ENCODE results near the gene VPS51.

VPS51 gene

DNA sequence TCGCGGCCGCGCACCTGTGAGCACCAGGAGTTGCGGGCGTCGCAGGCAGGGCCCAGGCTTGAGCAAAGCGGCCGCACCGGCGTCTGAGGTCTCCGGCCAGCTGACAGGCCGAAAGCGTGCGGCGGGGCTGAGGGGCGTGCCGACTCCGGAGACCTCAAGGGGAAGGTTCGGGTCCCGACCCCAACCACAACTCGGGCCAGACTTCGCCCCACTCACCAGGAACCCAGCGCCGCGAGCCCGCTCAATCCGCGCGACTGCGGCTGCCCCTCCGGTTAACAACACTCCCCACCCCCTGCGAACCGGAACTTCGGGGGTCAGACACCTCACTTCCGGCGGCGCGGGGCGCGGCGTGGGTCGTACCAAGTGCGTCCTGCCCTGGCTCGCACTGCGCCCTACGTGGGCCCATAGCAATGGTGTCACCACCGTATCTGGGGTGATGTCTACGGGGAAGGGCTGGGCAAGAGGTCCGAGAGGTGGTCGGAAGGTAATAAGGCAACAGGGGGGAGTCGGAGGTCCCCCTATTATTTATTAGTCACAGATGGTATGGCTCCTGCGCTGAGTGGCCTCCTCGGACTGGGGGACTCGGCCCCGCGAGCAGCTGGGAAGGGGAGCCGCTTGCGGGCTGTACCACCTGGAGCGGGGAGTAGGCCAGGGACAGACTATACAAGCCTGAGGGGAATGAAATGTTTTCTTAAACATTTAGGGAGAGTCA, 38.4 kb downstream of the VPS51 start, which contains the start of gene SYVN1:
Gene SYVN1 (minus strand): TSS at position 280 of the 712 bp plus-strand sequence. CDS start 918 bp downstream, outside the sequence.
- TF ChIP-seq SIN3A (IDR thresholded peaks at IDR 0.05; ENCODE audit: borderline replicate concordance, insufficient read depth, low read length) (peak; percentile 87; the same call in 1 of the 2 replicates), POLR2AphosphoS5 (IDR thresholded peaks at IDR 0.05; ENCODE audit: low read depth, low read length) (peak; percentile 64), TAF1 (IDR thresholded peaks at IDR 0.05; ENCODE audit: borderline replicate concordance, insufficient read depth, low read length) (0 out of 2 replicates have a peak, but pooled peaks have one; percentile 34), FOXP2 (optimal IDR thresholded peaks at IDR 0.05; ENCODE audit: borderline replicate concordance, extremely low read depth, extremely low read length, insufficient read depth) (peak; percentile 88)
- TF ChIP-seq, protein P1, sequence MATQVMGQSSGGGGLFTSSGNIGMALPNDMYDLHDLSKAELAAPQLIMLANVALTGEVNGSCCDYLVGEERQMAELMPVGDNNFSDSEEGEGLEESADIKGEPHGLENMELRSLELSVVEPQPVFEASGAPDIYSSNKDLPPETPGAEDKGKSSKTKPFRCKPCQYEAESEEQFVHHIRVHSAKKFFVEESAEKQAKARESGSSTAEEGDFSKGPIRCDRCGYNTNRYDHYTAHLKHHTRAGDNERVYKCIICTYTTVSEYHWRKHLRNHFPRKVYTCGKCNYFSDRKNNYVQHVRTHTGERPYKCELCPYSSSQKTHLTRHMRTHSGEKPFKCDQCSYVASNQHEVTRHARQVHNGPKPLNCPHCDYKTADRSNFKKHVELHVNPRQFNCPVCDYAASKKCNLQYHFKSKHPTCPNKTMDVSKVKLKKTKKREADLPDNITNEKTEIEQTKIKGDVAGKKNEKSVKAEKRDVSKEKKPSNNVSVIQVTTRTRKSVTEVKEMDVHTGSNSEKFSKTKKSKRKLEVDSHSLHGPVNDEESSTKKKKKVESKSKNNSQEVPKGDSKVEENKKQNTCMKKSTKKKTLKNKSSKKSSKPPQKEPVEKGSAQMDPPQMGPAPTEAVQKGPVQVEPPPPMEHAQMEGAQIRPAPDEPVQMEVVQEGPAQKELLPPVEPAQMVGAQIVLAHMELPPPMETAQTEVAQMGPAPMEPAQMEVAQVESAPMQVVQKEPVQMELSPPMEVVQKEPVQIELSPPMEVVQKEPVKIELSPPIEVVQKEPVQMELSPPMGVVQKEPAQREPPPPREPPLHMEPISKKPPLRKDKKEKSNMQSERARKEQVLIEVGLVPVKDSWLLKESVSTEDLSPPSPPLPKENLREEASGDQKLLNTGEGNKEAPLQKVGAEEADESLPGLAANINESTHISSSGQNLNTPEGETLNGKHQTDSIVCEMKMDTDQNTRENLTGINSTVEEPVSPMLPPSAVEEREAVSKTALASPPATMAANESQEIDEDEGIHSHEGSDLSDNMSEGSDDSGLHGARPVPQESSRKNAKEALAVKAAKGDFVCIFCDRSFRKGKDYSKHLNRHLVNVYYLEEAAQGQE (IDR thresholded peaks at IDR 0.05; ENCODE audit: insufficient read depth in 1 of 2, low read depth in 2 of 2, low read length in 2 of 2): no peak

DNA sequence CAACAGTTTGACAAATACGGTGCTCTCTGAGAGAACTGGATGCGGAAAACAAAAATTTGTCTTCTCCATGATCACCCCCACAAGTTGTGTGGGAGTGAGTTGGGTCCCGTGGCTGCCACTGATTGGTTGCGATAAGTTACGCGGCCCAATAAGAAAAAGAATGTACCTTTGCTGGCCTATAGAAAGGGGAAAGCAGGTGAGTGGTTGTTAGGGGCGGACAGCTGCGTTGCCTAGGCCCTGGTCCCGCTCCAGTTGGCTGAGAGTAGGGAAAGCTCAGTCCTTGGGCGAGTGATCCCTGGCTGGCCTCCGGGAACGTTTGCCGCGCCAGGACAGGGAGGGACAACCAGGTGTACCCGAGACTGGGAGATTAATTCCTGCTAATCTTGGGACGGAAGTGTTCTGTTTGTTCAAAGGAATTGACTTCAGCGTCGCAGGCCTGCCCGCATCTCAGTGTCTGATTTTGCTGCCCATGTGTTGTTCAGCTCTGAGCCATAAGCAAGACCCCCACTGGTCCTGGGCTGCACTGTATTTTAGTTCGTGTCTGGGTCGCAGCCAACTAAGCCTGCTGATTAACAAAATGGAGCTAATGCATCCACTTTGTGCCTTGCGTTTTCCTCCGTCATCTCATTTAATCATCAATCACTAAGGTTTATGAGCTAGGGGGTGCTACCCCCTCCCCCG, 39.1 kb downstream of the VPS51 start:
- peak; percentile 68; the same call in 1 of the 2 replicates for TF ChIP-seq POLR2AphosphoS5 (IDR thresholded peaks at IDR 0.05; ENCODE audit: low read depth, low read length)
- no peak for TF ChIP-seq SIN3A (IDR thresholded peaks at IDR 0.05; ENCODE audit: borderline replicate concordance, insufficient read depth, low read length)
- no peak for TF ChIP-seq TAF1 (IDR thresholded peaks at IDR 0.05; ENCODE audit: borderline replicate concordance, insufficient read depth, low read length)
- TF ChIP-seq, protein P1 (IDR thresholded peaks at IDR 0.05; ENCODE audit: insufficient read depth in 1 of 2, low read depth in 2 of 2, low read length in 2 of 2): no peak

DNA sequence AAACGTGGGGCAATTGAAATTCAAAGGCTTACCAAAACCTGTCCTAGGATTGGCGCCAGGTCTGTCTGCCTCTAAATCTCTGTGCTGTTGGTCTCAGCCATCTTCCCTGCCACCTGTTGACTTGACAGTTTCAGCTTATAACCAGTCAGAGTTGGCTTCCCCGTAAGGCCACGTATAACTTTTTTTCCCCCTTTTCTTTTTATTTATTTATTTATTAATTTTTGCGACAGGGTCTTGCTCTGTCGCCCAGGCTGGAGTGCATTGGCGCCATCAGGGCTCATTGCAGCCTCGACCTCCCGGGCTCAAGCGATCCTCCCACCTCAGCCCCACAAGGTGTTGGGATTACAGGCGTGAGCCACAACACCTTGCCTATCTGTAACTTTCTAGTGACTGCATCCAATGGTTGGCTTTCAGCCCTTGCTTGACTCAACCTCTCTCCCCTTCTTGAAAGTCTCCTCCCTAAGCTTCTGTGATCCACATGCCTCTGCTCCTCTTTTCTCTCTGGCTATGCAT, 39.7 kb downstream of the VPS51 start:
- TF ChIP-seq POLR2AphosphoS5 (IDR thresholded peaks at IDR 0.05; ENCODE audit: low read depth, low read length) (no peak), FOXP2 (optimal IDR thresholded peaks at IDR 0.05; ENCODE audit: borderline replicate concordance, extremely low read depth, extremely low read length, insufficient read depth) (no peak), TAF1 (IDR thresholded peaks at IDR 0.05; ENCODE audit: borderline replicate concordance, insufficient read depth, low read length) (no peak), SIN3A (IDR thresholded peaks at IDR 0.05; ENCODE audit: borderline replicate concordance, insufficient read depth, low read length) (no peak)
- TF ChIP-seq, protein P1 (IDR thresholded peaks at IDR 0.05; ENCODE audit: insufficient read depth in 1 of 2, low read depth in 2 of 2, low read length in 2 of 2): no peak

DNA sequence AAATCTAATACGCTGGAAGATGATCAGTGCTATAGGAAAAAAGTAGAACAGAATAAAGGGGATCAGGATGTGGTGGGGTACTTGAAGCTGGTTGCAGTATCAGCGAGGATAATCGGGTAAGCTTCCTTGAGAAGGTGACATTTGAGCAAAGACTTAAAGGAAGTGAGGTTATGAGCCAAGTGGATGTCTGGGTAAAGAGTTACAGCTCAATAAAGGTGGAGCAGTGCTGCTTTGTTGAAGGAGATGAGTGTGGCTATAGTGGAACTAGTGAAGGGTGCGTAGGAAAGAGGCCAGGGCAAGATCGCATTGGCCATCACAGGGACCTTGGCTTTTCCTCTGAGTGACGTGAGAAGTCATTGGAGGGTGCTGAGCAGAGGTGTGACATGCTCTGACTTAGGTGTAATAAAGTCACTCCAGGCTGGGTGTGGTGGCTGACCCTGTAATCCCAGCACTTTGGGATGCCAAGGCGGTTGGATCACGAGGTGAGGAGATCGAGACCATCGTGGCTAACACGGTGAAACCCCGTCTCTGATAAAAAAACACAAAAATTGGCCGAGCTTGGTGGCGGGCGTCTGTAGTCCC, 40.6 kb downstream of the VPS51 start:
- TF ChIP-seq POLR2AphosphoS5 (IDR thresholded peaks at IDR 0.05; ENCODE audit: low read depth, low read length) (no peak), TAF1 (IDR thresholded peaks at IDR 0.05; ENCODE audit: borderline replicate concordance, insufficient read depth, low read length) (no peak), SIN3A (IDR thresholded peaks at IDR 0.05; ENCODE audit: borderline replicate concordance, insufficient read depth, low read length) (no peak), FOXP2 (optimal IDR thresholded peaks at IDR 0.05; ENCODE audit: borderline replicate concordance, extremely low read depth, extremely low read length, insufficient read depth) (no peak)
- TF ChIP-seq, protein P1 (IDR thresholded peaks at IDR 0.05; ENCODE audit: insufficient read depth in 1 of 2, low read depth in 2 of 2, low read length in 2 of 2): no peak
